GM10248 (cell line): ENCODE results near the gene LITAF.

Experiments used
- CTCF ChIA-PET: fragments of 300-600 bp; sonication (Branson Sonifier 250); formaldehyde crosslinking; extraction: SDS; loops from one replicate; lab custom pipeline; 2021; ENCODE audit warnings: antibody characterized with exemption; lab: Yijun Ruan, JAX
- POLR2A ChIA-PET: fragments of 350-650 bp; sonication (Branson Sonifier 250); formaldehyde crosslinking; extraction: SDS; loops from one replicate; lab custom pipeline; 2020; ENCODE audit warnings: antibody characterized with exemption; lab: Yijun Ruan, JAX
- DNase-seq: peaks from one replicate; pipeline ENCODE4 v3.0.0; 2012; ENCODE audit errors: extremely low spot score
- CTCF ChIP-seq: IDR thresholded peaks from 2 replicates; pipeline ENCODE4 v1.5.1; 2012; ENCODE audit warnings: mild to moderate bottlenecking, low read depth; ENCODE audit errors: extremely low read depth, missing control alignments, control extremely low read depth

LITAF gene

GRCh38 chr16:11632455-11632939 is 45.8 kb upstream of the LITAF start:
- no peak for TF ChIP-seq CTCF
- POLR2A ChIA-PET: no interaction called here
- CTCF ChIA-PET: interaction anchor here (2.3 to 4.7 kb wide), 2 partner anchors 9 to 101 kb away, joined by 7 to 41 read pairs; no protein-coding TSS in a partner anchor
- no peak for DNase-seq

- ChIA-PET CTCF (interaction anchor here (0.7 to 4.7 kb wide), 4 partner anchors 10 to 225 kb away, joined by 3 to 41 read pairs (median 6); no protein-coding TSS in a partner anchor), POLR2A (no interaction called here)
- DNase-seq: no peak
- TF ChIP-seq CTCF: no peak
These were observed 44.5 kb upstream of the LITAF start for GRCh38 chr16:11631214-11631613.

- ChIA-PET POLR2A (no interaction called here), CTCF (interaction anchor here (0.7 to 4.7 kb wide), 4 partner anchors 9 to 224 kb away, joined by 3 to 41 read pairs (median 6); no protein-coding TSS in a partner anchor)
- no peak for DNase-seq
- TF ChIP-seq CTCF: no peak
These were observed 44.0 kb upstream of the LITAF start for GRCh38 chr16:11630768-11631056.

- DNase-seq: no peak
- ChIA-PET POLR2A (interaction anchor here (1.0 kb wide), 1 partner anchor 98 kb away, joined by 3 read pairs; no protein-coding TSS in a partner anchor), CTCF (interaction anchor here (0.7 to 4.7 kb wide), 5 partner anchors 9 to 224 kb away, joined by 3 to 41 read pairs (median 4); no protein-coding TSS in a partner anchor)
- TF ChIP-seq CTCF: no peak
These were observed 43.5 kb upstream of the LITAF start for GRCh38 chr16:11630046-11630767.

DNA sequence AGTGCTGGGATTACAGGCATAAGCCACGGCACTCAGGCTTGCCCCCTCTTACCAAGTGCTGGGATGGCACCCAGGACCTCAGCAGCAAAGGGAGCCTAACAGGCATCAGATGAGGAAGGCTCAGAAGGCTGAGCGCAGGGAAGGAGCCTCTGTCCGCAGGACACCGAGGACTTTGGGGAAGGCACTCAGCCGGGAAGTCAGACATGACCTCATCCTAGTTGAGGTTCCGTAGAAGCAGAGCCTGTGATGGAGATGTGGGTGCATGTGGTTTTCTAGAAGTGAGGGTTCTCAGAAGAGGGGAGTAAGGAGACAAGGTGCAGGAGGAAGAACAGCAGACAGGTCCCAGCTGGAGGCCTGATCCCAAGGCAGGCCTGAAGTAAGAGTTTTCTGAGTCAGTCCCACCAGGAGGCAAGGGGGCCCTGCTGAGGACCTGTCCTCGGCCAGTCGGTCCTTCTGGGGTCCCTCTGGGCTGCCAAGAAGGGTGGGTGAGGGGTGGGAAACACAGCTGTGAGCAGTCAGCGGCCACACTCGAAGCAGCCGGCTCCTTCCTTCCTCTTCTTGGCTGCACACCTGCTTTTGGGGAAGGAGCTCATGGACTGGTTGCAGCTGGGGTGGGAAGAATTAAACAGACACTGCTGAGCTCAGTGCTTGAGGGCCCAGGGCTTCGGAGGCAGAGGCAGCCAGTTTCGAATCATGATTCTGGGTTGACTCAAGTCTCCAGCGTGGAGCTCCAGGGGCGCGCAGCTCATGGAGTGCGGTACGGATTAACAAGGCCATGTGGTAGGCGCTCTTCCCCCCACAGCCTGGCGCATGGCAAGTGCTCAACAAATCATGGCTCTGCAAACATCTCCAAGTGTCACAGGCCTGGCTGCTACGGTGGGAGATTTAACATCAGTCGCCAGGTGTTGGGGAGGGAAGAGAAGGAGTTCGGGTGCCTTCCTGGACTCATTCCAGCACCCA is 42.6 kb upstream of the LITAF start:
- ChIA-PET POLR2A (interaction anchor here (0.5 to 1.0 kb wide), 2 partner anchors 97 to 378 kb away, joined by 3 to 4 read pairs; no protein-coding TSS in a partner anchor), CTCF (interaction anchor here (1.0 to 5.3 kb wide), 5 partner anchors 11 to 223 kb away, joined by 3 to 41 read pairs (median 4); no protein-coding TSS in a partner anchor)
- no peak for TF ChIP-seq CTCF
- no peak for DNase-seq
